H1 (cell line): ENCODE data around the gene SPDEF. TPM values are rescaled to one million over a fixed set of nuclear protein-coding genes. Genes with fewer than 3 reads are reported as not detected.

Experiments
- CTCF ChIA-PET: fragments of 300-600 bp; sonication (Branson Sonifier 250); formaldehyde crosslinking; loops from one replicate; lab custom pipeline; 2021; ENCODE audit not compliant: partially characterized antibody; lab: Charles Lee
- POLR2A ChIA-PET: fragments of 300-600 bp; sonication (Branson Sonifier 250); formaldehyde crosslinking; loops from one replicate; lab custom pipeline; 2021; ENCODE audit warnings: inconsistent platforms; ENCODE audit not compliant: partially characterized antibody; lab: Charles Lee
- DNase-seq, 2 experiments: peaks; one replicate each; pipeline versions ENCODE4 v3.0.0 to v3.0.0-alpha.2; 2010 to 2022; ENCODE audit warnings: low spot score in 2 of 2, low read depth in 1 of 2, mixed read lengths in 1 of 2
- FAIRE-seq: peaks from 2 replicates; lab custom pipeline; 2011; peaks lifted over from hg19 to GRCh38; lab: Jason Lieb, UNC
- H2AFZ ChIP-seq: 2 replicates; pipeline ENCODE4 v1.8.1; 2012; ENCODE audit warnings: low read length, inconsistent platforms
- H2AK5ac ChIP-seq: 2 replicates; pipeline ENCODE4 v1.6.1; 2013; ENCODE audit warnings: low read depth, low read length
- H2BK120ac ChIP-seq: replicated peaks from 2 replicates; pipeline ENCODE3; 2013; ENCODE audit warnings: low read depth, low read length, inconsistent platforms
- H2BK12ac ChIP-seq: 2 replicates; pipeline ENCODE4 v1.6.1; 2013; ENCODE audit warnings: low read depth, low read length
- H2BK15ac ChIP-seq: 2 replicates; pipeline ENCODE4 v1.6.1; 2013; ENCODE audit warnings: low read length
- H2BK20ac ChIP-seq: 2 replicates; pipeline ENCODE4 v1.6.1; 2013; ENCODE audit warnings: low read length
- H2BK5ac ChIP-seq: 2 replicates; pipeline ENCODE4 v1.6.1; 2013; ENCODE audit warnings: low read depth, low read length
- H3K14ac ChIP-seq: 2 replicates; pipeline ENCODE4 v1.6.1; 2013; ENCODE audit warnings: inconsistent platforms; ENCODE audit not compliant: insufficient read length
- H3K18ac ChIP-seq: 2 replicates; pipeline ENCODE4 v1.6.1; 2013; ENCODE audit warnings: low read length; ENCODE audit errors: extremely low read depth
- H3K23ac ChIP-seq: 2 replicates; pipeline ENCODE4 v1.6.1; 2013; ENCODE audit warnings: inconsistent platforms; ENCODE audit not compliant: insufficient read length
- H3K23me2 ChIP-seq: 2 replicates; pipeline ENCODE4 v1.6.1; 2013; ENCODE audit warnings: low read depth, low read length
- H3K27ac ChIP-seq: 2 replicates; pipeline ENCODE4 v1.6.1; 2011; ENCODE audit warnings: low read depth, low read length, inconsistent platforms
- H3K27me3 ChIP-seq, 4 experiments: replicated peaks in 1 of 4; 1 replicate in 1 of 4; 2 replicates in 3 of 4; pipeline versions ENCODE4 v1.6.1 to v1.8.1; 2011 to 2013; ENCODE audit warnings: low read length in 3 of 4, mild to moderate bottlenecking in 3 of 4, inconsistent platforms in 2 of 4, mixed read lengths in 2 of 4, moderate library complexity in 1 of 4; ENCODE audit not compliant: control insufficient read depth in 3 of 4, insufficient read depth in 3 of 4; ENCODE audit errors: extremely low read depth in 1 of 4
- H3K36me3 ChIP-seq, 4 experiments: 2 replicates each; pipeline versions ENCODE4 v1.6.1 to v1.8.1; 2011 to 2013; ENCODE audit warnings: mild to moderate bottlenecking in 4 of 4, low read length in 3 of 4, moderate library complexity in 2 of 4, control low read depth in 1 of 4, inconsistent platforms in 1 of 4; ENCODE audit not compliant: insufficient read depth in 4 of 4, control insufficient read depth in 2 of 4
- H3K4ac ChIP-seq: replicated peaks from 2 replicates; pipeline ENCODE3; 2013; ENCODE audit warnings: low read length, low read depth, mixed read lengths, inconsistent platforms; ENCODE audit not compliant: insufficient read length
- H3K4me1 ChIP-seq, 4 experiments: replicated peaks in 1 of 4; 1 replicate in 1 of 4; 2 replicates in 3 of 4; pipeline versions ENCODE4 v1.6.1 to v1.8.1; 2011 to 2013; ENCODE audit warnings: low read length in 3 of 4, inconsistent platforms in 2 of 4, mixed read lengths in 1 of 4; ENCODE audit not compliant: insufficient read depth in 4 of 4, control insufficient read depth in 3 of 4
- H3K4me2 ChIP-seq, 2 experiments: 2 replicates each; pipeline versions ENCODE4 v1.6.1 to v1.8.1; 2011 to 2013; ENCODE audit warnings: low read depth in 2 of 2, low read length in 2 of 2, control low read depth in 1 of 2, inconsistent platforms in 1 of 2, mild to moderate bottlenecking in 1 of 2; ENCODE audit not compliant: insufficient read depth in 1 of 2
- H3K4me3 ChIP-seq, 4 experiments: fragments of 200-600, 300-600 bp in 1 of 4; sonication (generic), shearing (Covaris generic), sonication (Bioruptor Twin) in 1 of 4; 2 replicates each; pipeline versions ENCODE4 v1.5.1 to v1.8.1; 2011 to 2016; ENCODE audit warnings: low read length in 4 of 4, low read depth in 3 of 4, control low read depth in 2 of 4, inconsistent platforms in 2 of 4, mild to moderate bottlenecking in 2 of 4, mixed read lengths in 1 of 4, moderate library complexity in 1 of 4; ENCODE audit not compliant: insufficient read depth in 2 of 4; ENCODE audit errors: extremely low read depth in 1 of 4
- H3K56ac ChIP-seq: replicated peaks from 2 replicates; pipeline ENCODE3; 2013; ENCODE audit warnings: low read depth, mild to moderate bottlenecking, mixed read lengths, low read length, inconsistent platforms; ENCODE audit not compliant: insufficient read length
- H3K79me1 ChIP-seq: 2 replicates; pipeline ENCODE4 v1.6.1; 2013; ENCODE audit warnings: low read depth, low read length, control low read depth
- H3K79me2 ChIP-seq, 2 experiments: 2 replicates each; pipeline versions ENCODE4 v1.6.1 to v1.8.1; 2012 to 2013; ENCODE audit warnings: low read length in 2 of 2, mild to moderate bottlenecking in 2 of 2, inconsistent platforms in 1 of 2; ENCODE audit not compliant: insufficient read depth in 2 of 2, control insufficient read depth in 1 of 2
- H3K9ac ChIP-seq, 4 experiments: replicated peaks in 1 of 4; 1 replicate in 1 of 4; 2 replicates in 3 of 4; pipeline versions ENCODE4 v1.6.1 to v1.8.1; 2011 to 2013; ENCODE audit warnings: low read depth in 3 of 4, low read length in 3 of 4, control low read depth in 2 of 4, mild to moderate bottlenecking in 2 of 4, moderate library complexity in 2 of 4, inconsistent platforms in 1 of 4; ENCODE audit errors: extremely low read depth in 1 of 4
- H3K9me3 ChIP-seq, 2 experiments: 2 replicates each; pipeline versions ENCODE4 v1.6.1 to v1.8.1; 2012 to 2013; ENCODE audit warnings: mild to moderate bottlenecking in 2 of 2, moderate library complexity in 2 of 2, control low read depth in 1 of 2, inconsistent platforms in 1 of 2, low read depth in 1 of 2, low read length in 1 of 2, mixed read lengths in 1 of 2; ENCODE audit not compliant: insufficient read depth in 2 of 2
- H4K20me1 ChIP-seq, 2 experiments: replicated peaks in 1 of 2; 2 replicates each; pipeline versions ENCODE3 to v1.8.1; 2011 to 2013; ENCODE audit warnings: inconsistent platforms in 2 of 2, low read length in 2 of 2, mild to moderate bottlenecking in 1 of 2; ENCODE audit not compliant: insufficient read depth in 2 of 2, control insufficient read depth in 1 of 2
- H4K5ac ChIP-seq: 2 replicates; pipeline ENCODE4 v1.6.1; 2013; ENCODE audit warnings: low read length, low read depth, mixed read lengths, inconsistent platforms; ENCODE audit not compliant: insufficient read length
- H4K8ac ChIP-seq: 2 replicates; pipeline ENCODE4 v1.8.0; 2013; ENCODE audit warnings: mild to moderate bottlenecking, moderate library complexity, low read length, inconsistent platforms; ENCODE audit not compliant: insufficient read depth; ENCODE audit errors: extremely low read depth
- H4K91ac ChIP-seq: replicated peaks from 2 replicates; pipeline ENCODE3; 2013; ENCODE audit warnings: low read length, mixed read lengths, inconsistent platforms; ENCODE audit not compliant: insufficient read length
- ATF2 ChIP-seq: IDR thresholded peaks from 2 replicates; pipeline ENCODE4 v1.6.1; 2012; ENCODE audit warnings: low read length, inconsistent platforms
- ATF3 ChIP-seq: IDR thresholded peaks from 2 replicates; pipeline ENCODE4 v1.6.1; 2011; ENCODE audit warnings: low read depth, mild to moderate bottlenecking, low read length; ENCODE audit not compliant: insufficient read depth
- BCL11A ChIP-seq, 2 experiments: IDR thresholded peaks; one replicate each; pipeline ENCODE4 v1.6.1; 2011; ENCODE audit warnings: low read depth in 2 of 2, low read length in 2 of 2, mild to moderate bottlenecking in 2 of 2
- CHD2 ChIP-seq: IDR thresholded peaks from 2 replicates; pipeline ENCODE4 v1.6.1; 2012; ENCODE audit warnings: low read length, improper control_type of control experiment
- EGR1 ChIP-seq: IDR thresholded peaks from 2 replicates; pipeline ENCODE4 v1.6.1; 2011; ENCODE audit warnings: low read depth, low read length, borderline replicate concordance
- HDAC2 ChIP-seq, 2 experiments: fragments of 300-600 bp in 1 of 2; sonication (generic) in 1 of 2; IDR thresholded peaks; 2 replicates each; pipeline ENCODE4 v1.6.1; 2011 to 2012; ENCODE audit warnings: low read depth in 2 of 2, low read length in 2 of 2, mild to moderate bottlenecking in 2 of 2, moderate library complexity in 2 of 2, borderline replicate concordance in 1 of 2, inconsistent platforms in 1 of 2
- JUN ChIP-seq: IDR thresholded peaks from 2 replicates; pipeline ENCODE4 v1.6.1; 2011; ENCODE audit warnings: low read depth, mild to moderate bottlenecking, improper control_type of control experiment, low read length
- KDM1A ChIP-seq: fragments of 200-600, 300-600 bp; sonication (generic); IDR thresholded peaks from 2 replicates; pipeline ENCODE4 v1.7.1; 2016; ENCODE audit warnings: mild to moderate bottlenecking, low read length, borderline replicate concordance
- PHF8 ChIP-seq: fragments of 200-600 bp; sonication (generic); conservative IDR thresholded peaks from 2 replicates; pipeline ENCODE4 v1.7.1; 2012; ENCODE audit warnings: low read depth, mild to moderate bottlenecking, inconsistent platforms, low read length, moderate library complexity
- RAD21 ChIP-seq, 2 experiments: IDR thresholded peaks in 1 of 2; conservative IDR thresholded peaks in 1 of 2; 2 replicates each; pipeline ENCODE4 v1.6.1; 2011; ENCODE audit warnings: low read depth in 2 of 2, low read length in 2 of 2, improper control_type of control experiment in 1 of 2, inconsistent platforms in 1 of 2, mild to moderate bottlenecking in 1 of 2, moderate library complexity in 1 of 2
- WGBS, 2 experiments: shearing (Covaris generic) in 1 of 2; methylation state at CpG; one replicate each; pipeline versions ENCODE4 v1.1.6 to v1.1.7; 2013 to 2015; ENCODE audit warnings: low lambda C conversion rate in 2 of 2, mixed read lengths in 2 of 2, inconsistent platforms in 1 of 2, low coverage in 1 of 2, missing lambda C conversion rate in 1 of 2; ENCODE audit not compliant: insufficient replicate concordance in 2 of 2, insufficient coverage in 1 of 2, insufficient read length in 1 of 2; ENCODE audit errors: extremely low coverage in 1 of 2, missing lambda C conversion rate in 1 of 2; 5-methylcytosine and 5-hydroxymethylcytosine counted together
- polyA plus RNA-seq, 7 experiments: library from polyadenylated mRNA; depleted of rRNA in 3 of 7; stranded (reverse) in 5 of 7; unstranded in 2 of 7; fragments of >200 nt in 5 of 7; fragments of 200-250 nt in 2 of 7; gene quantifications; 1 replicate in 5 of 7; 2 replicates in 1 of 7; 4 replicates in 1 of 7; pipeline versions ENCODE4 v1.2.1 to v1.2.3, GENCODE V29; 2011 to 2013; ENCODE audit warnings: missing spikeins in 2 of 7, mixed read lengths in 2 of 7
- total RNA-seq: library from RNA; stranded (reverse); fragmentation: NEBNext Ultra II Directional; extraction: Animal tissue kit (Norgen Biotek cat#: 25700); gene quantifications from 2 replicates; pipeline ENCODE4 v1.2.1, GENCODE V29; 2021

The SPDEF gene
- total and polyA plus RNA-seq, 2 of the 8 experiments (the other 6 are each of a cell fraction or from before 2014, with no cell fraction given), result 0.15 to 0.30 TPM

DNA sequence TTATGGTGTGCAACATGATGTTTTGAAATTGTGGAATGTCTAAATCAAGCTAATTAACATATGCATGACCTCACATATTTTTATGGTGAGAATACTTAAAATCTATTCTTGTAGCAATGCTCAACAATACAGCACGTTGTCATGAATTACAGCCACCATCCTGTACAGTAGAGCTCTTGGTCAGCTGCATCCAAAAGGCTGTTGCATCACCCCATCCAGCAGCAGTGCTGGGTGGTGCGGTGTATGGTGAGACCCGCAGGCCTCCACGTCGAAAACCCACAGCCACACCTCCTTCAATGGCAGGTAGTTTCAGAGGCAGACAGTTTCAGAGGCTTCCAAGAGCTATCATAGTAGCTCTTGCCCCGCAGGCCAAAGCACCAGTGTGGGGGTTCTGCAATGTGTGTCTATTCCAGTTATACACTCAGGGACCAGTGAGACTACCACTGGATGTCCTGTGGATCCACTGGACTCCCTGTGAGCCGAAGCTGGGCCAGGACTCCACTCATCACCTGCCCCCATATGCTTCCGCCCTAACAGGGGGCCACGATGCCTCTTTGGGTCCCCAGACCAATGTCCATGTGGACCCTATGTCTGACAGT lies 66.8 kb downstream of the SPDEF start:
- Histone ChIP-seq H2BK120ac (no peak overlapping the region), H3K23ac (no peak overlapping the region), H2BK12ac (0 out of 2 replicates have a peak overlapping the region, but pooled peaks have one; percentile 9), H4K8ac (no peak overlapping the region), H3K14ac (no peak overlapping the region), H2BK20ac (no peak overlapping the region), H3K18ac (no peak overlapping the region), H3K56ac (no peak overlapping the region), H3K4ac (no peak overlapping the region), H3K79me1 (no peaks in the 10 kb centered on the region), H3K9me3 (no peaks in the 10 kb centered on the region), H3K27ac (no peak overlapping the region), H3K36me3 (no peaks in the 10 kb centered on the region), H3K4me1 (peaks cover 0 to 9% (median 0%) of the 10 kb centered on the region in 4 experiments; a peak in 2 of 7 replicates), H3K79me2 (no peaks in the 10 kb centered on the region), H2AFZ (no peak overlapping the region), H4K91ac (no peak overlapping the region), H4K5ac (no peak overlapping the region), H3K4me2 (no peak overlapping the region), H2AK5ac (no peak overlapping the region), H2BK5ac (no peak overlapping the region), H4K20me1 (no peaks in the 10 kb centered on the region), H3K4me3 (no peak overlapping the region), H2BK15ac (no peak overlapping the region), H3K9ac (no peak overlapping the region), H3K23me2 (no peaks in the 10 kb centered on the region), H3K27me3 (no peaks in the 10 kb centered on the region; a peak in 1 of 7 replicates)
- ChIA-PET CTCF (interaction anchor here (0.6 to 1.2 kb wide), 5 partner anchors 18 to 120 kb away, joined by 3 to 6 read pairs (median 3); no protein-coding TSS in a partner anchor), POLR2A (interaction anchor here (1.3 to 1.4 kb wide), 2 partner anchors 20 to 22 kb away, joined by 3 read pairs; no protein-coding TSS in a partner anchor)
- DNase-seq, result no peak
- WGBS, 2 experiments, result 94% methylated on average over 9 of the region's 9 CpGs; no CpG with 5 or more reads in 1 of the 2 experiments
- no peak for TF ChIP-seq BCL11A (IDR thresholded peaks at IDR 0.05; ENCODE audit: low read depth in 2 of 2, low read length in 2 of 2)
- TF ChIP-seq ATF2, result no peak
- TF ChIP-seq EGR1, result no peak
- TF ChIP-seq RAD21 (IDR thresholded peaks at IDR 0.05 in 1 of 2, conservative IDR thresholded peaks at IDR 0.05 in 1 of 2; ENCODE audit: low read depth in 2 of 2, low read length in 2 of 2), result no peak
- no peak for TF ChIP-seq KDM1A
- no peak for TF ChIP-seq HDAC2 (IDR thresholded peaks at IDR 0.05; ENCODE audit: borderline replicate concordance in 1 of 2, low read depth in 2 of 2, low read length in 2 of 2)
- no peak for TF ChIP-seq CHD2
- TF ChIP-seq ATF3, result no peak
- TF ChIP-seq PHF8, result no peak
- no peak for TF ChIP-seq JUN
- no peak for FAIRE-seq
